T-helper 1 cell treated with Interleukin-12 subunit alpha and Interleukin-12 subunit beta and Interleukin-4 antibody, amounts not matched to agents 30 μg/mL and 1 μg/mL, for 36 hours (primary cell): ENCODE measurements around the gene KMT2E.

Source experiments
- H3K27ac Mint-ChIP-seq: one replicate; pipeline ENCODE4 v1.8.0; 2021; ENCODE audit warnings: mild to moderate bottlenecking, mixed read lengths
- H3K27me3 Mint-ChIP-seq: one replicate; pipeline ENCODE4 v1.8.0; 2021; ENCODE audit warnings: low read depth, mixed read lengths
- H3K36me3 Mint-ChIP-seq: one replicate; pipeline ENCODE4 v1.8.0; 2021; ENCODE audit warnings: low read depth, mixed read lengths
- H3K4me1 Mint-ChIP-seq: one replicate; pipeline ENCODE4 v1.8.0; 2021; ENCODE audit warnings: low read depth, mixed read lengths
- H3K4me3 Mint-ChIP-seq: one replicate; pipeline ENCODE4 v1.8.0; 2021; ENCODE audit warnings: mild to moderate bottlenecking, moderate library complexity, mixed read lengths
- H3K9me3 Mint-ChIP-seq: one replicate; pipeline ENCODE4 v1.8.0; 2021; ENCODE audit warnings: mixed read lengths

Gene KMT2E

GRCh38 chr7:105118612-105119600, 104.9 kb downstream of the KMT2E start:
- Mint-ChIP-seq H3K27me3 (no peaks in the 10 kb centered on the region), H3K4me3 (no peak overlapping the region), H3K27ac (no peak overlapping the region), H3K9me3 (no peaks in the 10 kb centered on the region), H3K36me3 (peaks cover 35% of the 10 kb centered on the region), H3K4me1 (no peaks in the 10 kb centered on the region)

GRCh38 chr7:105122619-105123018, 108.6 kb downstream of the KMT2E start:
- H3K27me3 Mint-ChIP-seq: no peaks in the 10 kb centered on the region
- no peak overlapping the region for H3K27ac Mint-ChIP-seq
- no peak overlapping the region for H3K4me3 Mint-ChIP-seq
- H3K36me3 Mint-ChIP-seq: peaks cover 14% of the 10 kb centered on the region
- H3K9me3 Mint-ChIP-seq: no peaks in the 10 kb centered on the region
- H3K4me1 Mint-ChIP-seq: peaks cover 3% of the 10 kb centered on the region

- no peaks in the 10 kb centered on the region for H3K9me3 Mint-ChIP-seq
- peaks cover 7% of the 10 kb centered on the region for H3K36me3 Mint-ChIP-seq
- no peak overlapping the region for H3K4me3 Mint-ChIP-seq
- no peaks in the 10 kb centered on the region for H3K27me3 Mint-ChIP-seq
- no peak overlapping the region for H3K27ac Mint-ChIP-seq
- peaks cover 4% of the 10 kb centered on the region for H3K4me1 Mint-ChIP-seq
These were observed 111.7 kb downstream of the KMT2E start for GRCh38 chr7:105125745-105126144.

GRCh38 chr7:105126436-105126975, 112.5 kb downstream of the KMT2E start:
- Mint-ChIP-seq H3K9me3 (no peaks in the 10 kb centered on the region), H3K27me3 (no peaks in the 10 kb centered on the region), H3K4me3 (no peak overlapping the region), H3K4me1 (peaks cover 7% of the 10 kb centered on the region), H3K27ac (no peak overlapping the region), H3K36me3 (peaks cover 7% of the 10 kb centered on the region)

GRCh38 chr7:105127179-105127578, 113.2 kb downstream of the KMT2E start:
- Mint-ChIP-seq H3K27ac (no peak overlapping the region), H3K4me3 (no peak overlapping the region), H3K36me3 (peaks cover 7% of the 10 kb centered on the region), H3K27me3 (no peaks in the 10 kb centered on the region), H3K9me3 (no peaks in the 10 kb centered on the region), H3K4me1 (peaks cover 10% of the 10 kb centered on the region)

GRCh38 chr7:105130048-105130447, 116.0 kb downstream of the KMT2E start:
- Mint-ChIP-seq H3K4me1 (peaks cover 14% of the 10 kb centered on the region), H3K27ac (no peak overlapping the region), H3K36me3 (peaks cover 8% of the 10 kb centered on the region), H3K27me3 (no peaks in the 10 kb centered on the region), H3K9me3 (no peaks in the 10 kb centered on the region), H3K4me3 (no peak overlapping the region)

- H3K4me1 Mint-ChIP-seq: peaks cover 14% of the 10 kb centered on the region
- H3K27ac Mint-ChIP-seq: no peak overlapping the region
- peaks cover 9% of the 10 kb centered on the region for H3K36me3 Mint-ChIP-seq
These were observed 116.6 kb downstream of the KMT2E start for GRCh38 chr7:105130580-105130979.

GRCh38 chr7:105131033-105131656, 117.1 kb downstream of the KMT2E start:
- Mint-ChIP-seq H3K4me1 (peaks cover 14% of the 10 kb centered on the region), H3K36me3 (peaks cover 5% of the 10 kb centered on the region), H3K27ac (no peak overlapping the region), H3K9me3 (no peaks in the 10 kb centered on the region), H3K27me3 (no peaks in the 10 kb centered on the region), H3K4me3 (no peak overlapping the region)

More at GRCh38 chr7:105130580-105130979, 116.6 kb downstream of the KMT2E start:
- H3K4me3 Mint-ChIP-seq: no peak overlapping the region
- no peaks in the 10 kb centered on the region for H3K9me3 Mint-ChIP-seq
- no peaks in the 10 kb centered on the region for H3K27me3 Mint-ChIP-seq

GRCh38 chr7:105131890-105132289, 117.9 kb downstream of the KMT2E start:
- Mint-ChIP-seq H3K36me3 (peaks cover 7% of the 10 kb centered on the region), H3K4me1 (peaks cover 17% of the 10 kb centered on the region), H3K4me3 (no peak overlapping the region), H3K27ac (peak overlapping the region; percentile 10), H3K27me3 (no peaks in the 10 kb centered on the region), H3K9me3 (no peaks in the 10 kb centered on the region)

GRCh38 chr7:105132335-105132734, 118.3 kb downstream of the KMT2E start:
- H3K9me3 Mint-ChIP-seq: no peaks in the 10 kb centered on the region

GRCh38 chr7:105132835-105133234, 118.8 kb downstream of the KMT2E start:
- no peaks in the 10 kb centered on the region for H3K9me3 Mint-ChIP-seq
- peaks cover 16% of the 10 kb centered on the region for H3K4me1 Mint-ChIP-seq
- H3K27me3 Mint-ChIP-seq: no peaks in the 10 kb centered on the region
- H3K27ac Mint-ChIP-seq: no peak overlapping the region
- peaks cover 9% of the 10 kb centered on the region for H3K36me3 Mint-ChIP-seq
- H3K4me3 Mint-ChIP-seq: no peak overlapping the region

More at GRCh38 chr7:105132335-105132734, 118.3 kb downstream of the KMT2E start:
- Mint-ChIP-seq H3K4me3 (no peak overlapping the region), H3K27me3 (no peaks in the 10 kb centered on the region), H3K27ac (no peak overlapping the region), H3K36me3 (peaks cover 8% of the 10 kb centered on the region), H3K4me1 (peaks cover 17% of the 10 kb centered on the region)

GRCh38 chr7:105133358-105133757, 119.4 kb downstream of the KMT2E start:
- H3K27ac Mint-ChIP-seq: no peak overlapping the region
- H3K9me3 Mint-ChIP-seq: no peaks in the 10 kb centered on the region
- no peaks in the 10 kb centered on the region for H3K27me3 Mint-ChIP-seq
- no peak overlapping the region for H3K4me3 Mint-ChIP-seq
- H3K4me1 Mint-ChIP-seq: peaks cover 17% of the 10 kb centered on the region
- peaks cover 13% of the 10 kb centered on the region for H3K36me3 Mint-ChIP-seq

- Mint-ChIP-seq H3K4me1 (peaks cover 17% of the 10 kb centered on the region), H3K4me3 (no peak overlapping the region), H3K36me3 (peaks cover 15% of the 10 kb centered on the region), H3K27ac (no peak overlapping the region), H3K27me3 (no peaks in the 10 kb centered on the region), H3K9me3 (no peaks in the 10 kb centered on the region)
These were observed 120.1 kb downstream of the KMT2E start for GRCh38 chr7:105133986-105134655.

- H3K4me1 Mint-ChIP-seq: peaks cover 15% of the 10 kb centered on the region
- no peak overlapping the region for H3K4me3 Mint-ChIP-seq
- peaks cover 16% of the 10 kb centered on the region for H3K36me3 Mint-ChIP-seq
- no peaks in the 10 kb centered on the region for H3K9me3 Mint-ChIP-seq
- H3K27me3 Mint-ChIP-seq: no peaks in the 10 kb centered on the region
- H3K27ac Mint-ChIP-seq: no peak overlapping the region
These were observed 122.2 kb downstream of the KMT2E start for GRCh38 chr7:105136221-105136620.
